B cell (primary cell): Measurements from ENCODE around the gene GNG10.

Source experiments
- EZH2 ChIP-seq: IDR thresholded peaks from 2 replicates; pipeline ENCODE4 v1.6.1; 2012; ENCODE audit warnings: borderline replicate concordance, low read depth, mild to moderate bottlenecking, moderate library complexity, low read length; ENCODE audit not compliant: insufficient read depth, poor library complexity, severe bottlenecking
- TF ChIP-seq, protein P1 (sequence below): fragments of 200-600 bp; IDR thresholded peaks from one replicate; pipeline ENCODE4 v1.8.0; 2022; ENCODE audit warnings: antibody characterized with exemption, mild to moderate bottlenecking

DNA sequence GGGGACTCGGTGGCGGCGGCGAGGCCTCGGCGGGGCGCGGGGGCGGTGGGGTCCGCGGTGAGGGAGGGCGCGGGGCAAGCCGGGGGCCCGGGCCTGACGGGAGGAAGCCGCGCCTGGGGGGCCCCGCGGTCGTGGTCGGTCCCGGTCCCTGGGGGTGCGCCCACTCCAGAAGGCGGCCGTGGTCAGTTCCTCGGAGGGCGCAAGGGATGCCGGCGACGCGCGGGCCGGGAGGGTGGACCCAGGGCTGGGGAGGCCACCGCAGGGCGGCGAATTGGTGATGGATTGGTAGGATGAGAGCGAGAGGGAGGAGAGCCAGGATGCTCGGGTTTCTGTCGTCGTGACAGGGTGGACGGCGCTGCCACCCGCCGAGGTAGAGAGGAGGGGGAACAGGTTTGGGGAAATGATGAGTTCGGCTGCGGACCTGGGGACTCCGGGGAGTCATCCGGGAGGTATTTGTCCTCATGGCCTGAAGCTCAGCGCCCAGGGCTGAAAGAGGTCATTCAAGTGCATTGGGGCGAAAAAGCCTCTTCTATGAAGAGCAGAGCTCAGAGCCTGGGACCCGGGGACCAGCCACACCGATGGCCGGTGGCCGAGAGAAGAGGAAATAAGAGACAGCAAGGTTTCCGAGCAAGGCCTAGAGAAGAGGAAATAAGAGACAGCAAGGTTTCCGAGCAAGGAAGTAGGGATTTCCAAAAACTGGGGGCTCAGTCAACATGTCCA is 557 bp downstream of the GNG10 start:
- TF ChIP-seq, protein P1, sequence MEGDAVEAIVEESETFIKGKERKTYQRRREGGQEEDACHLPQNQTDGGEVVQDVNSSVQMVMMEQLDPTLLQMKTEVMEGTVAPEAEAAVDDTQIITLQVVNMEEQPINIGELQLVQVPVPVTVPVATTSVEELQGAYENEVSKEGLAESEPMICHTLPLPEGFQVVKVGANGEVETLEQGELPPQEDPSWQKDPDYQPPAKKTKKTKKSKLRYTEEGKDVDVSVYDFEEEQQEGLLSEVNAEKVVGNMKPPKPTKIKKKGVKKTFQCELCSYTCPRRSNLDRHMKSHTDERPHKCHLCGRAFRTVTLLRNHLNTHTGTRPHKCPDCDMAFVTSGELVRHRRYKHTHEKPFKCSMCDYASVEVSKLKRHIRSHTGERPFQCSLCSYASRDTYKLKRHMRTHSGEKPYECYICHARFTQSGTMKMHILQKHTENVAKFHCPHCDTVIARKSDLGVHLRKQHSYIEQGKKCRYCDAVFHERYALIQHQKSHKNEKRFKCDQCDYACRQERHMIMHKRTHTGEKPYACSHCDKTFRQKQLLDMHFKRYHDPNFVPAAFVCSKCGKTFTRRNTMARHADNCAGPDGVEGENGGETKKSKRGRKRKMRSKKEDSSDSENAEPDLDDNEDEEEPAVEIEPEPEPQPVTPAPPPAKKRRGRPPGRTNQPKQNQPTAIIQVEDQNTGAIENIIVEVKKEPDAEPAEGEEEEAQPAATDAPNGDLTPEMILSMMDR, result no peak
- no peak for TF ChIP-seq EZH2
